Stimulated activated naive CD4-positive, alpha-beta T cell (primary cell): ENCODE results near the gene MRPL39.
"Not testable (repeated sequence)": the region's sequence is repeated elsewhere in the genome, so short reads cannot be mapped to it uniquely, and the experiment has no call there.

Source experiments
- DNase-seq, 6 experiments: peaks; one replicate each; lab custom pipeline; 2025; lab: John Stamatoyannopoulos, UW

The MRPL39 gene

DNA sequence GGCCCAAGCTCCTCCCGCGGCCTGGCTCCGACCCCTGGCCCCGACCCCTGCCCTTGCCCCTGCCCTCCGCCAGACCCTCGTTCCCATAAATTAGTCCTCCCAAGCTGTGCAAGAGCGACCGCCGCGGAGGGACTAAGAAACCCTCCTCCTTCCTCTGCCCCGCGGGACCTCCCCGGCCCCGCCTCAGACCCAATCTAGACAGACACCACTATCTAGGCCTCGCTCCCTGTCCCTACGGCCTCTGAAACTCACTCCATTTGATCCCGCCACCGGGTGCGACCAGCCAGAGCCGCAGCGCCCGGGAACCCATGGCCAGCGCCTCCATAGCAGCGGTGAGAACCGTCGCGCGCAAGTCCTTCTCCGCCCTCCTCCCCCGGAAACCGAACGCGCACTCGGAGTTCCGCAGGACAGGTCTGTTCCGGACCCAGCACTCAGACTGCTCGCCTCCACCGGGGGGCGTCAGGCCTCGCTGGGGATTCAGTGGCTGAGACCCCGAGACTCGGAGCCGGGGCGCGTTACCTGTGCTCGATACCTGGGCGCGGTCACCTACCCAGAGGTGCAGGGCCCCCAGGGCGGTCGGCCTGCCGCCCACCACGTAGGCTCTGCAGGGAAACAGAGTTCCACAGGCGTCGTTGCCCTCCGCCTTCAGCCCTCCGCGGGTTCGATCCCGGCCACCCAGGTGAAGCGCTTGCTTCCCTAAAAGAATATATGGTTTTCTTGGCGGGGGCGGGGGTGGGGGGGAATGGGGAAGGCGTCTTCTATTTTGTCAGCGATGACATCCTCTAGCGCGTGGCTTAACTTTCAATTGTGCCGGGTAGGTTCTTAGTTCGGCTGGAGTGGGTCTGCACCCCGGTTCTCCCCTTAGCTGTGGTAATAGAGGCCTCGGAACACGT lies at the start of gene MRPL39:
TSS of gene MRPL39 (minus strand) at position 331 of the 893 bp plus-strand sequence. CDS start at position 325, 6 bp downstream.
- peak; percentile 69 to 85 (median 76) for DNase-seq

DNA sequence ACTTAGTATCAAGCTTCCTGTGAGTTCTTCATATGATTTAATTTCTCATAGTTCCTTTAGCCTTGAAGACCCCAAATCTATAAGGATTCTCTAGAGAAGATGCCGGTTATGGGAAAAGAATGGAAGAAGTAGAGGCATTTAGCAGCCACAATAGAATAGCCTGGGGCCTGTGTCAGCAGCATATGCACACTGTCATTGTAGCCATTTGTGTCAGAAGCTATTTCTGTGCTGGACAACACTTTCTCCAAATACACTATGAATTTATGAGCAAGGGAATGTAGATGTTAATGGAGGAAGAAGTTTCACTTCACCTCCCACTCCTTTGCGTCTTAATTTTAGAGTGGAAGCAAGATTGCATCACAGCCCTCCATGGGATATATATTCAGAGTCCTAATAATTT lies 49.1 kb upstream of the MRPL39 start:
- DNase-seq: no peak

DNA sequence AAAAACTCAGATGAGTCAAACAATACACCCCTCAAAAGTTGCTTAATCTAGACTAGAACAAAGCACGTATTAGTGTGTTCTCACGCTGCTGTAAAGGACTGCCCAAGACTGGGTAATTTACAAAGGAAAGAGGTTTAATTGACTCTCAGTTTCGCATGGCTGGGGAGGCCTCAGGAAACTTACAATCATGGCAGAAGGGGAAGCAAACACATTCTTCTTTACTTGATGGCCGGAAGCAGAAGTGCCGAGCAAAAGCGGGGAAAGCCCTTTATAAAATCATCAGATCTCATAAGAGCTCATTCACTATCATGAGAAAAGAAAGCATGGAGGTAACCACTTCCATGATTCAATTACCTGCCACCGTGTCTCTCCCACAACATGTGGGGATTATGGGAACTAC lies 41.9 kb upstream of the MRPL39 start:
- DNase-seq: no peak

GRCh38 chr21:25647647-25648046 lies 40.4 kb upstream of the MRPL39 start:
- no peak for DNase-seq

- no peak for DNase-seq
Observed at GRCh38 chr21:25646474-25646873, 39.2 kb upstream of the MRPL39 start.

- no peak for DNase-seq
Observed at GRCh38 chr21:25643486-25643885, 36.2 kb upstream of the MRPL39 start.

DNA sequence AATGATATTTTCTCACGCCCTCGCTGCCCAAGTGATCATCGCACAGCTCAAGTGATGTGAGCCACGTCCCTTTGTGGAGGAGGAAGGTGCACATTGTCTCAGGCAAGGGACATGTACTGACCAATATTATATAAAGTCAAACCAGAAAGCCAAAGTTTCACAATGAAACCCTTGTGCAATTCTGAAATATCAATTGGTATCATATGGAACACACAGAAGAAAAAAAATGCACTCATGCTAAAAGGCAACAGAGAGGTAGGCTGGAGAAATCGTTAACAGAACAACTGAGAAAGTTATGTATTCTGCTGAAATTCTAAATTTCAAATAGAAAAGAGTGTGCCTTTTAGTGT lies 33.6 kb upstream of the MRPL39 start:
- no peak for DNase-seq

DNA sequence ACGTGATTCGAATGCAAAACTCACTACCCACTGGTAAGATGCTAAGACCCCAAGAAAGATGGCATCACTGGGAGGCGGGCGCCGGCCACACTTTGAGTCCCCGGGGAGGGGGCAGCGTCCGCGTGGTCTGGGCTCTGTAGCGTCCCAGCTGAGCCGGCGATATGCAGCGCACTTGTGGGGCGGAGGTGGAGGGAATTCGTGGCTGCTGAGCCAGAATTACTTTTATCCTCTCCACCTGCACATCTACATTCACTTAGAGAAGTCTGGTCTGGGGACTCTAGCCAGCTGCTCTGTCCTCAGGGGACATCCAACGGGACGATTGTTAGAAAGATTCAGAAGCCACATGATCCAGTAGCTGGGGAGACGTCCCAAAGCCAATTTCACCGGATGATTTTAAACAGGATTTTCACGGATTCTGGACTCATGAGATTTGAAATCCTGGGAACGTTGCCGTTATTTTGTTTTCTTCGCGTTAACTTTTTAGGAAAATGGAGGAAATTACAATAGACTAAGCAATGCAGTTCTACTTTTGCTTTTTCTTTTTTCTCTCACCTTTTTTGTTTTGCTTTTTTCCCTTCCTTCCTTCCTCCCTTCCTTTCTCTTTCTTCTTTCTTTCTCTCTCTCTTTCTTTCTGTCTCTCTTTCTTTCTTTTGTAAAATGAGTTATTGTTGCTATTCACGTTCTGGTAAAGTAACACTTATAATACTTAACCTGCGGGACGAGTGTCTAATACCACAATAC lies 33.1 kb upstream of the MRPL39 start:
- DNase-seq: peak in 1 of 6 experiments; percentile 7

GRCh38 chr21:25639551-25640201 lies 32.4 kb upstream of the MRPL39 start:
- peak; percentile 6 to 58 (median 18) for DNase-seq

- peak; percentile 4 to 23 (median 16) for DNase-seq
Observed at GRCh38 chr21:25638660-25639550, 31.6 kb upstream of the MRPL39 start, which contains the start of gene JAM2. Gene JAM2 (plus strand): TSS chr21:25639258. CDS start chr21:25639822, 564 bp downstream.

DNA sequence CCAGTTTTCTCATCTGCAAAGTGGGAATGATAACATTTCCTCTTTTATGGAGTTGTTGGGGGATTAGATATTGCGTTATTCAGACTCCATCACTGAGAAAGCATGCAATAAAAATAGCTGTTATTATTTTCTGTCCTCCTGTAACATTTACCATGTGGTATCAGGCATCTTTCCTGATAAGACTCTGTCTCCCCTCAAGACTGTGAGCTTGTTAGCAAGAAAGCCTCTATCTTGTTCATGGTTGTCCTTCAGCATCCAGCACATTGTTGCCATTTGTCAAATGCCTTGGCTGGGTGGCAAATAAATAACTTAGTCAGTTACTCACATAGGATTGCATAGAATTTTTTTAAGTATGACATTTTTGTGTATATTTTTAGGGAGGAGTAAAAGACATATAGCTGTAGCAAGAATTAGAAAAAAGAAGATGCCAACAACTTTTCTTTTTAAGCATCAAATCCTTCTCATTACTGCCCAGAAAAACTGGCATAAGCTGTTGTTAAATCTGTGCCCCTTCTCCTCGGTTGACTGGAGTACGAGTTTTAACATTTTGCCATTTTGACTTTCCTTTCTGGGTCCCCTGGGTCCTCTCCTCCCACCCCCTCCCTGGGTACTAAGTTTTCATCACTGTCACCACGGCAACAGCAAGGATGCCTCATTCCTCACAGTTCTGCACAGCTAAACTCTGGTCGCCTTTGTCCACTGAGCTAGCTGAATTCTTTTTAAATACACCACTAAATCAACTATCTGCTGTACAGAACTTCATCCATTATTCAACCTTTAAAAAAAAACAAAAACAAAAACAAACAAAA lies 30.8 kb upstream of the MRPL39 start:
- DNase-seq: no peak

DNA sequence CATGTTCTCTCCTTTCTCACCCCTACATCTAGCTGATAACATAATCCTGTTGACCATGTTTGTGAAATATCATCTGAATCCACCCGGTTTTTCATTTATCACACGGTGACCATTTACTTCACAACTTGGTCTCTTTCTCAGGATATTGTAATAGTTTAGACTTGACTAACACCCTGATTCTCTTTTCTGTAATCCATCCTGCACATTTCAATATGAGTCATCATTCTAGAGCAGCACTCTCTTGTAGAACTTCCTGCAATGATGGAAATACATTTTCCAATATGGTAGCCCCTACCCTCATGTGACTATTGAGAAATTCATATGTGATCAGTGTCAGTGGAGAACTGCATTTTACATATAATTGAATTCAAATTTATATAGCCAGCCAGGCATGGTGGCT lies 29.4 kb upstream of the MRPL39 start:
- DNase-seq: no peak

- DNase-seq: no peak
Observed at GRCh38 chr21:25635310-25635709, 28.0 kb upstream of the MRPL39 start.

GRCh38 chr21:25632296-25632695 lies 25.0 kb upstream of the MRPL39 start:
- no peak for DNase-seq

DNA sequence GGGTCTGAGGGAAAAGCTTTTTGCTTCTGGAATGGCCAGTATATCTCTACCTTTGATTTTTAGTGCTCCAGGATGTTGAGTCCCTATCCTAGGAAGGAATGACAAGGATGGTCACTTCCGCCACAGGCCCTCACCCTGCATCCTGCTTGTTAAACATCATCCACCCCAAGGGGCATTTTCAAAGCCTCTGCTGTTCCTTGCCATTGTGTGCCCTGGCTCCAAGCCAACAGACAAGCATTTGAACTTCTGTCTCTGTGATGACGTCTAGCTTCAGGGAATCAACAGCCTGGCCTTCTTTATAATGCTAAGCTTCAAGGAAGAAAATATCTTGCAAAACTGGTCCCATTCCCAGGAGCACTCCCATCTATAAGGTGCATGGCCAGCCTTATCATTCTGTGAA lies 19.5 kb upstream of the MRPL39 start:
- DNase-seq: no peak

DNA sequence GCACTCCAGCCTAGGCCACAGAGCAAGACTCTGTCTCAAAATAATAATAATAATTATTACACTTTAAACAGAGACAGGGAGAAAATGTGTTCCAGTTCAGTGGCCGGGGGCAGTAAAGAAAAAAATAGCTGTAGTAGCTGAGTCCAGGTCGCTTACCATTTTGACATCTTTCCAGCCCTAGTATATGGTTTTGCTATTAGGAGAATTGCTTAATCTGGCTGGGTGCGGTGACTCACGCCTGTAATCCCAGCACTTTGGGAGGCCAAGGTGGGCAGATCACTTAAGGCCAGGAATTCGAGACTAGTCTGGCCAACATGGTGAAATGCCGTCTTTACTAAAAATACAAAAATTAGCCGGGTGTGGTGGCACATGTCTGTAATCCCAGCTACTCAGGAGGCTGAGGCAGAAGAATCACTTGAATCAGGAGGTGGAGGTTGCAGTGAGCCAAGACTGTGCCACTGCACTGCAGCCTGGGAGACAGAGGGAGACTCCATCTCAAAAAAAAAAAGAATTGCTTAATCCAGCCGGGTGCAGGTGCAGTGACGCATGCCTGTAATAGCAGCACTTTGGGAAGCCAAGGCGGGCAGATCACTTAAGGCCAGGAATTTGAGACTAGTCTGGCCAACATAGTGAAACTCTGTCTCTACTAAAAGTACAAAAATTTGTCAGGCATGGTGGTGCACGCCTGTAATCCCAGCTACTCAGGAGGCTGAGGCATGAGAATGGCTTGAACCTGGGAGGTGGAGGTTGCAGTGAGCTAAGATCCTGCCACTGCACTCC lies 18.7 kb upstream of the MRPL39 start:
- not testable (repeated sequence) for DNase-seq

- DNase-seq: no peak
Observed at GRCh38 chr21:25625036-25625435, 17.8 kb upstream of the MRPL39 start.

DNA sequence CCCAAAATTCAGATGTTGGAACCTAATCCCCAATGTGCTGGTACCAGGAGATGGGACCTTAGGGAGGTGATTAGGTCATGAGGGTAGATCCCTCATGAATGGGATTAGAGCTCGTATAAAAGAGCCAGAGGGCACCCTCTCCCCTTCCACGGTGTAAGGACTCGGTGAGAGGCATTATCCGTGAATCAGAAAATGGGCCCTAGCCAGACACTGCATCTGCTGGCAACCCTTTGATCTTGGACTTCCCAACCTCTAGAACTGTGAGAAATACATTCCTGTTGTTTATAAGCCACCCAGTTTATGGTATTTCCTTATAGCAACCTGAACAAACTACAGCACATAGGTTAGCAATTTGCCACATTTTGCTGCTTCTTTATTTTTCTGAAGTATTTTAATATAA lies 17.2 kb upstream of the MRPL39 start:
- DNase-seq: no peak

DNA sequence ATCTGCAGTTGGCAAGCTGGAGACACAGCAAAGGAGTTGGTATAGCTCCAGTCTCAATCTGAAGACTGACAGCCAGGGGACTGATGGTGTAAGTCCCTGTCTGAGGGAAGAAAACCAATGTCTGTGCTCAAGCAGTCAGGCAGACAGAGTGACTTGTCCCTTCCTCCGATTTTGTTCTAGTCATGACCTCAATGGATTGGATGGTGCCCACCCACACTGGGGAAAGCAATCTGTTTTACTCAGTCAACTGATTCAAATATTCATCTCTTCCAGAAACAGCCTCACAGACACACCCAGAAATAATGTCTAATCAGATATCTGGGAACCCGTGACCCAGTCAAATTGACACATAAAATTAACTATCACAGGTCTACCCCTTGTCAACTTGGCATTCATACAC lies 11.9 kb upstream of the MRPL39 start:
- no peak for DNase-seq

GRCh38 chr21:25615880-25616279 lies 8.6 kb upstream of the MRPL39 start:
- DNase-seq: no peak
